ENCODE data around the gene ALK.

The ALK gene

DNA sequence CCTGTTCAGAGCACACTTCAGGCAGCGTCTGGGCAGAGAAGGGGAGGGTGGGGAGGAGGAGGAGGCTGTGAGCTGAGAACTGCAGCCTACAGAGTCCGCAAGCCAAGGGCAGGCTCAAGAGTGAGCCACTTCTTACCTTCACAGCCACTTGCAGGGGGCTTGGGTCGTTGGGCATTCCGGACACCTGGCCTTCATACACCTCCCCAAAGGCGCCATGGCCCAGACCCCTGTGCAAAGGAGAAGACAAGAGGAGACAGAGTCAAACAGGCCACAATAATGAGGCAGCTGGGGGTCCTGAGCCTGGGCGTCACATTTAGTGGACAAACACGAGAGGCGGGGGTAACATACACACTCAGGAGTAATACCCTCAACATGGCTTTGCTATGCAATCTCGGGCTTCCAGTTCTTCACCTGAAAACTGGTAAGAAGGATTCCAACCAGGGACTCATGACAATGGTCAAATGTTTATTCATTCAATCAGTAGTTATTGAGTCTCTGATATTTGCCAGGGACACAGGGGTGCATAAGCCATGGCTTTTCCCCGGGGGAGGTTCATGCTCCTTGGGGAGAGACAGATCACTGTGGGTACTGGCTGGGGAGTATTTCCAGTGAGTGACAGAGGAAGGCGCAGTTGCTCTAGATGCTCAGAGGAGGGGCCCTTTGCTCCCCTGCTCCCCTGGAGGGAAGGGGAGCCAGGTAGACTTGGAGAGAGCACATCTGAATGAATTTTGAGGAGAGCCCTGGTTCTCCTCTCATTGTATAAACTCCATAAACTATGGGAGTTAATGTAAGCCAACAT, 698.8 kb downstream of the ALK start:
- DNase-seq (ENCODE audit: low spot score): no peak

DNA sequence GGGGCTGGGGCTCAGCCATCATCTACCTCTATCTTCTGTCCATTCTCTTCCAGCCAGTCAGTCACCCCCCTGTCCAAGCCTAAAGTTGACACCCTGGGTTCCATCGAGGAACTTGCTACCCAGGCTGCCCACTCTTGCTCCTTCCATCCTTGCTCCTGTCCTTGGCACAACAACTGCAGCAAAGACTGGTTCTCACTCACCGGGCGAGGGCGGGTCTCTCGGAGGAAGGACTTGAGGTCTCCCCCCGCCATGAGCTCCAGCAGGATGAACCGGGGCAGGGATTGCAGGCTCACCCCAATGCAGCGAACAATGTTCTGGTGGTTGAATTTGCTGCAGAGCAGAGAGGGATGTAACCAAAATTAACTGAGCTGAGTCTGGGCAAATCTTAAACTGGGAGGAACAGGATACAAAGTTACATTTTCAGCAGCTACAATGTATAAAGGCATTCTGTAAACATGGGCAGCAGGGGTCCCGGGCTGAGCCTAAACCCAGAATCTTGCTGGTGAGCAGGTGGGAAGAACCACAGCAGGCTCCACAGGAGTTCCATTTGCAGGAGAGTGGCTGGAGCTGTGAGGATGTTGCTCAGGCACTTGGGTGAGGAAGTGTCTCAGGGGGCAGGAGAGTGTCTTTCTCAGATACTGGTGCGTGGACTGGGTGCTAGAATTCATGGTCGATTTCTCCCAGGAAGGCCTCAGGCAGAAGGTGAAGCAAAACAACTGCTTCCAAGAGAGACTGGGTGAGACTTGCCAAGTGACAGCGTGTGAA, 700.7 kb downstream of the ALK start:
- DNase-seq (ENCODE audit: low spot score): no peak

DNA sequence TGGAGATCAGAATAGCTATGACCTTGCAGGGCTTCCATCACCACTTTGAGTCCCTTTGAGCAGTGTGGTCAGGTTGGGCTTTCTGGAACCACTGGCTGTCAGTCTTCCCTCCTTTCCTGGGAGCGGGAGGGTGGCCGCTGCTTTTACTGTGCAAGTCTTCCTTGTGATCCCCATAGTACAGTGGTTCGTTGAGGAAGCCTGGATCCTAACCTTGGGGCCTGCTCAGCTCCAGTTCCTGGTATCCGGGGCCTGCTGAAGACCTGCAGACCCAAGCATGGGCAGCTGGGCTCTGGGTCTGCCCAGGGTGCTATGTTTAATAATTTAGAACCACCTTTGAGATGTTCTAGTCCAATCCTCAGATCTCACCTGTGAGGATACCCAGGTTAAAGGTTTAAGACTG, 702.0 kb downstream of the ALK start:
- DNase-seq (ENCODE audit: low spot score): no peak

DNA sequence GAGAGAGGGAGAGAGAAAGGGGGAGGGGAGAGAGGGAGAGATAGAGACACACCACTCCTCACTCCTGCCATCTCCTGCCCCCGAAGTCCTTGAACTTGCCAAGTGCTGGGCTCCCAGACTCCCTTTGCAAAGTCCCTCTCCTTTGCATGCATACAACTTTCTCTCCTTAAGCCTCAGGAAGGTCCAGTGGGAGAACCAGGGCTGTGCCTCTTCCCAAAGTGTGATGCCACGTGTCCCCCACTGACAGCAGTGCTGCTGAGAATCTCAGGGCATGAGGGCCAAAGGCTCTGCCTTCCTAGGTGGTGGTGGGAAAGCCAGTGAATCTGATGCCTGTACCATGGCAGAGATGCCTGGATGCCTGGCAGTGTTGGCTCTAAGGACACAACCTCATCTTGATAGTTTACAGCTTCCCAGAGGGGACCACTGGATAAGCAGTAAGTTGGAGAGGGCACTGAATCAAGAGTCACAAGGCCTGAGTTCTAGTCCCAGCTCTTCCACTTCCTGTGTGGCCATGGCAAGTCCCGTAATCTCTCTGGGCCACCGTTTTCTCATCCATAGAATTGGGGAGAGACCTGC, 702.7 kb downstream of the ALK start:
- DNase-seq (ENCODE audit: low spot score): no peak

DNA sequence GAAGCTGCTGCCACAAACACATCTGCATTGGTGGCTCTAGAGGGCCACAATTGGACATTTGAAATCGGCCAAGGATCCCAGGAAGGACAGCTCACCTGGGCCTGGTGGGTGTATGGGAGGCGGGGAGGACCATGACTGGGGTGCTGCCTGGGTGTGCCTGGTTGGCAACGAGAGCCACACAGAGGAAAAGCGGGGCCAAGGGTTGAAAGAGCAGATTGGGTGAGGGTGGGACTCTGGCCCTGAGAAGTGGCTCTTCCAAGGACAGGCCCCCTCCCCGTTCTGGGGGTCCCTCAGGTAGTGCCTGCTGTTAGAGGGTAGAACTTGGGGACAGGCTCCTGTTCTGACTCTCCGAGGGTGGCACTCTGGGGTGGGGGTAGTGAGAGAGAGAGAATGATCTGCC, 703.3 kb downstream of the ALK start:
- no peak for DNase-seq (ENCODE audit: low spot score)

DNA sequence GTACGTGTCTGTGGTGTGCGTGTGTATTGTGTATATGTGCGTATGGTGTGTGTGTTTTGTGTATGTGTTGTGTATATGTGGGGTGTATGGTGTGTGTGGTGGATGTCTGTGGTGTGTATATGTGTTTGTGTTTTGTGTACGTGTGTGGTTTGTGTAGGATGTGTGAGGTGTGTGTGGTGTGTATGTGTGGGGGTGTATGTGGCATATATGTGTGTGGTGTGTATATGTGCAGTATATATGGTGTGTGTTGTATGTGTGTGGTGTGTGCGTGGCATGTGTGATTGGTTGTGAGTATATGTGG, 704.8 kb downstream of the ALK start:
- no peak for DNase-seq (ENCODE audit: low spot score)

DNA sequence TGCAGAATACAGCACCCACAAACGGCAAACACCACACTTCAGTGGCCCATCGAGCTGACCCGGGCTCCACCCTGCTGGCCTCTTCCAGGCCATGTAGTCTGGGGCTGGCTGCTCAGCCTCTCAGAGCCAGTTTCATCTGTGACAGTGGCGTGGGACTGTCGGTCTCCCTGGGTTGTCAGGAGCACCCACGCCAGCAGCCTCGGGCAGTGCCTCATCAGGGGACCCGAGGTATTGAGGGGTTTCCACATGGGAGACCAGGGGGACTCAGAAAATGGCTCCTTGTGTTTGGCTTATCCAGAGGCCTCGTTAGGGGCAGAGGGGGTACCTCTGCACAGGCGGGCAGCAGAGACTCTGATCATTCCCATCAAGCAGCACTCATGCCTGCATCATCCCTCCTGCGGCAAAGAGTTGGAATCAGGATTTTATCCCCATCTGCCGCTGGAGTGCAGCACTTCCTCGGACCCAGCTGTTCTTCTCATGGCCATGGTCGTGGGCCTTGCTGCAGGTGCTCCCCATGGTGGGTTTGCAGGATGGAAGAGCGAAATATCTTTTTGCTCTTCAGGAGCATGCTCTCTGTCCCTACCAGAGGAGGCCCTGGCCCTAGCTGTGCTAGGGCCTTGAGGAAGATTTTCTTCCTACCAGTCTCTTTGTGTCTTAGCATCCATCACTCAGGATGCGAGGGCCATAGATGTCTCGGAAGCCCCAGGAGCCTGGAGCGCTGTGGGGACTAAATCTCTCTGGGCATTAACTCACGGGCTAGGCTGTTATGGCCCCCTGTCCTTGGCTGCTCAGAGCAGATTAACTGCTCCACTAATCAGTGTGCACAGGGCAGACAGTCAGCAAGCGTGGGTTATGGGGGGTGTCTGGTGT, 705.4 kb downstream of the ALK start:
- no peak for DNase-seq (ENCODE audit: low spot score)

DNA sequence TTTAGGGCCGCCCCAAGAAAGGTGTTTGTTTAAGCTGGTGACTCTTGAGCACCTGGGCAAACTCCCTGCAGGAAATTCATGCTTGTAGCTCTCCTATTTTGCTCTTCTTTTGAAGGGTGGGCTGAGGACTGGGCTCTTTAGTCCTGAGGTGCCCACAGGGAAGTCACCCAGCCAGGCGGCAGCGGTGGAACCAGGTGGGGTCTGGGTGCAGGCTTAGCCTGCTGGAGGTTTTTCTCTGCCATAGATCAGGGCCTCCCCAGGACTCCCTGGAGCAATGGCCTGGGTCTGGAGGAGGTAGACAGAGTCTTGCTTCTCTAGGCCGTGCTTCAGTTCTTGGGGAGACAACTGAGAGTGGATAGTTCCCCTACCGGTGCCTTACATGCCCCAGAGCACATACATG, 706.3 kb downstream of the ALK start:
- DNase-seq (ENCODE audit: low spot score): no peak

DNA sequence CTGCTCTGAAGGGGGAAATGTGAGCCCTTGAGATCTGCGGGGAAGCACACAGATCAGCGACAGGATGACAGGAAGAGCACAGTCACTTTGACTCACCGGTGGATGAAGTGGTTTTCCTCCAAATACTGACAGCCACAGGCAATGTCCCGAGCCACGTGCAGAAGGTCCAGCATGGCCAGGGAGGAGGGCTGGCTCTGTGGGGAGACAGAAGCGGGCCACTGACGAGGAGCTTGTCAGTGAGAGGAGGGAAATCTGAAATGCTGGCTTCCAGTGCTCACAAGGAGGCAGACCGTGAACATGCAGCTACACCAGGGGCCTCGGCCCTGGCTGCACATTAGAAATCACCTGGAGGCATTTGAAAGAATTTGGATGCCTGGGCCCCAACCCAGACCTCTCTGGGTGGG, 707.5 kb downstream of the ALK start:
- no peak for DNase-seq (ENCODE audit: low spot score)

DNA sequence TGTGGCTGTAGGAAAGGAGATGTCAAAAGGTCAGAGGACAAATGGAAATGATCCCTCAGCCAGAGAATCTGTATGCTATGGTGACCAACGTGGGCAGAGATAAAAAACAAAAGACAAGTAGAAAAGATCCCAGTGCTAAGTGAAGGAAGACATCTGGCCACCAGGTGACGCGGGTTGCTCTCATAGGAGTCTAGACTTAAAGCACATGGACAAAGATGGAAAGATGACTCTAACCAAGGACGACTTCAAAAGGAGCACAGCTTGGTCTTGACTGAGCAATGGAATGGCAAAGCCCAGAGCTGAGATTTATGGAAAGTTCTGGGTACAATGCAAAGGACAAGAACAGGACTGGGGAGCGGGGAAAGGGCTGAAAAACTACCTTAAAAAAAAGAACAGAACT, 709.4 kb downstream of the ALK start:
- no peak for DNase-seq (ENCODE audit: low spot score)

DNA sequence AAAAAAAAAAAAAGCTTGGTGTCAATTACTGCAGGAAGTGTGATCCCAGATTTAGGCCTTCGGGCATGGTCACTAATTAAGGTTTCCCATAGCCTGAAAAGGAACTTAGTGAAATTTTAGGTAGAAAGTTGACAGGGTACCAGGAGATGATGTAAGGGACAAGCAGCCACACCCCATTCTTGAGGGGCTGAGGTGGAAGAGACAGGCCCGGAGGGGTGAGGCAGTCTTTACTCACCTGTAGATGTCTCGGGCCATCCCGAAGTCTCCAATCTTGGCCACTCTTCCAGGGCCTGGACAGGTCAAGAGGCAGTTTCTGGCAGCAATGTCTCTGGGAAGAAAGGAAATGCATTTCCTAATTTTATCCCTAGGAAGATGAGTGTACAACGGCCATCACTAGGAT, 711.8 kb downstream of the ALK start:
- DNase-seq (ENCODE audit: low spot score): no peak

DNA sequence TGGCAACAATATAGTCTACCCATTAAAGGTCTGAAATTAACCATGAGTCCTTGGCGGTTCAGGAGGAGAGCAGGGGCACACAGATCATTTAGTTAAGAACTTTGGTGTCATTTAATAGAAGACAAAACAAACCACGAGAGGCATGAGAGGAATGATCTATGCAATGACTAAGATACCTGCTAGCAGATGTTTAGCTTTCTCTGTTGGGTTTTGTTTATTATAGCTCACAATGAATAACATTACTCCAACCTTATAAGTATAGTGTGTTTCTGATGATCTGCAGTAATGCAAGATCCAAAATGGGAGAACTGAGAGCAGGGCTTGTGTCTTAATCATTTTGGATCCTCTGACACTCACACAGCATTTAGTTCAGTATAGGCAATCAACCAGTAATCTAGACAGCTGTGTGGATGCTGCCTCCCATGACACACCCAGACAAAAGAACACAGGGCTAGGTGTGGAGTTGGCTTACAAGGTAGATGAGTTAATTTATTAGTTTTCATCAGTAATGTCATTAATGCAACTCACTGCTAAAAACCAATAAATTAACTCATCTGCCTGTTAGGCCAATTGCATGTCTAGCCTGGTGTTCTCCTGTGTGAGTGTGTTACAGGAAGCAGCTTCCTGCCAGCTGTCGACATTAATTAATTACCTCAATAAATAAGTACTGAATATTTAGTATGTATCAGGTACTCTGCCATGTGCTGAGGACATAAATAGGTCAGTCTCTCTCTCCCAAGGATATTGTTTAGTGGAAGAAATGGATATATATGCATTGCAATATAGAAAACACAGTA, 713.8 kb downstream of the ALK start:
- DNase-seq (ENCODE audit: low spot score): no peak

DNA sequence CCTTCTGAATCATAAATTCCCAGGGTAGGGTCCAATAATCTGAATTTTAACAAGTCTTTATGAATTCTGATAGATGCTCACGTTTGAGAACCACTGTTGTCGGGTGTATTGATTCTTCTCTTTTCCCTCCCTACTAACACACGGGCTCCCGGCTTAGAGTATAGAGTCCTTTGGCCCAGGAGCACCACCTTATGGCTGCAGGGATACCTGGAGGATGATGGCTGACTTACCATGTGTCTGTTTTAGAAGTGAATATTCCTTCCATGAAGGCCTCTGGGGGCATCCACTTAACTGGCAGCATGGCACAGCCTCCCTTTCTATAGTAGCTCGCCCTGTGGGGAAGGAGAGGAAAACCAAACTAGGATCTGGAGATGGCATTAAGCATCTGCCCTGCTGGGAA, 714.4 kb downstream of the ALK start:
- no peak for DNase-seq (ENCODE audit: low spot score)

DNA sequence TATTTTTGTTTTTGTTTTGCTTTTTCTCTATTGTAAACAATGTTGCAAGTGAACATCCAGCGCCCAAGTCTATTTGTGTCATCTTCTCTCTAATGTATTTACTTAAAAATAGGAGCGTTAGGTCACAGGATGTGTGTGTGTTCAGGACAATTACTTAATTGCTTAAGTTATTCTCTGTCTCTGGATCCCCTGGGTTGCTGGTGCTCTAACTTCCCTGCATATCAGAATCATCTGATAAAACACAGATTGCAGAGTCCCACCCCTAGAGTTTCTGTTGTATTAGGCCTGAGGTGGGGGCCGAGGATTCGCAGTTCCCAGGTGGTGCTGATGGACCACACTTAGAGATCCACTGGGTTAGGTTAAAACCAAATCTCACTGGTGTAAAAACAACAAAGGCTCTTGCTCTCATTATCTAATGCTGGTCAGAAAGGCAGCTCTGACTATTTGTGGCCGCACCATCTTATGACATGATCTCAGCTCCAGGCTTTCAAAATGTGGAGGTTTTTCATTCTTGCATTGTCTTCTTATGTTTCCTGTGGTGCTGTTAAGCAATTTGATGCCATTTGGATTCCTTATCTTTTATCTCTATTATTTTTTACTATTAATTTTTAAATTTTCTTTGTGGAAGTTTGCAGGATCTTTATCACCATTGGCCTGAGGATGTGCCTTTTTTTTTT, 718.4 kb downstream of the ALK start:
- no peak for DNase-seq (ENCODE audit: low spot score)

DNA sequence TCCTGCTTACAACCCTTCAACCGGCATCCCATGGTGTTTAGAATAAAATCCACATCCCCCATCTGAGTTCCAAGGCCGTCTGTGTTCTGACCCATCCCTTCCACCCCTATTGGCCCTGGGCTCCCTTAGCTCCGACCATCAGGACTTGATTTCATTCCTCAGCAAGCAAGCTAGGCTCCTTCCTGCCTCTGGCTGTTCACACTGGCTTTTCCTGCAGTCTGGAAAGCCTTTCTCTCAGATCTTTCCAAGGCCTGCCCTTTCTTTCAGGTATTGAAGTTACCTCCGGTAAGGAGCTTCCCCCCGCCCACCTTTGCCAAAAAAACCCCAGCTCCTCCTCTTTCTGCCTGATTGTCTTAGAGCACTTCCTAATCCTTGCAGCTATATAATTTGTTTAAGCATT, 719.4 kb downstream of the ALK start:
- DNase-seq (ENCODE audit: low spot score): no peak

DNA sequence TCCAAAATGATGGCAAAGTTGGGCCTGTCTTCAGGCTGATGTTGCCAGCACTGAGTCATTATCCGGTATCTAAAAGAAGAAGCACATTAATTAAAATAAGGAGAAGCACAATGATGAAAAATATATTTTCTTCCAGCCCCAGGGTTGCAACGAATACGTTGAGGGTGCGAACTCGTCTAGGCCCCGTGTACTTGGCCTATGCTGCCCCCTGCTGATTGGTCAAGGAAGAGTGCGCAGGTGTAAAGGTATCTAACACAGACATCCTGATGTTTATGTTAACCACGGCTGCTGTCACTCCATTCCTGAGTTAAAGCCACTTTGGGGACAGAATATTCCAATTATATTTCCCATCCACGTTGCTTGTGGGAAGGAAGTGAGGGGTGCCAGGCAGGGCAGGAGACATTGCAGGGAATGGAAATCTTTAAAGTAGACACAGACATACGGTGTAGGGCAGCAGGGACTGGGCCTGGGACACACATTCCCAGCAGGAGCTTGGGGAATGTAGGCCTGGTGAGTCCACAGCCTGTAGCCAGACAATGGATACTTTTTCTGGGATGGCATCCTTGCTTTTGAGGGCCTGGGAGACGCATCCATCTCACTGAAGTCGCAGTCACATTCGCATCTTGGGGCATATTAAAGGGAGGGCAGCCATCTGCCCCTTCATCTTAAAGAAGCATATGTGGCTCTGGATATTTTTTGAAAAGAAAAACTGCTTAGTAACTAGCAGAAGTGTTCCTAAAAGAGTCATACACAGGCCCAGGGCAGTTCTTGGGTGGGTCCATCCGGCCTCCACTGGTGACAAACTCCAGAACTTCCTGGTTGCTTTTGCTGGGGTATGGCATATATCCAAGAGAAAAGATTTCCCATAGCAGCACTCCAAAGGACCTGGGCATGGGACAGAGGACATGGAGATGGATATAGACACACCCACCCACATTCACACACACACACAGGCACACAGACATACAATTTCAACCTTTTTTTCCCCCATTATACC, 724.3 kb downstream of the ALK start:
- DNase-seq (ENCODE audit: low spot score): peak; percentile 75

DNA sequence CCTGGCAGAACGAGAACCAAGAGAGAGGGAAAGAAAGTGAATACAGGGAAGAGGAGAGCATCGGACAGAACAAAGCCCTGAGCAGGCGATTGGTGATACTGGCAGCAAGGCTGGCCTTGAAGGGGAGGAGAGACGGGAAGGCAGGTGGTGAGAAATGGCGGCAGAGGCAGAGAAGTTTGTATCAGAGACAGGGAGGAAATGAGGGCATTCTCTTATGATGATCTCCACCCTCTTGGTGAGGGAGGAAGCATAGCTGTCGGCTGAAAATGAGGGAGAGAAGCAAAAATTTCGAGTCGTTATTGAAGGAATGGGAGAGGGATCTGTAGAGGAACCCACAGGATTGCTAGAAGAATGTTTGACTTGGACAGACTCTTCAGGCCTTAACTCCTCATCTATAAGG, 725.6 kb downstream of the ALK start:
- DNase-seq (ENCODE audit: low spot score): no peak

DNA sequence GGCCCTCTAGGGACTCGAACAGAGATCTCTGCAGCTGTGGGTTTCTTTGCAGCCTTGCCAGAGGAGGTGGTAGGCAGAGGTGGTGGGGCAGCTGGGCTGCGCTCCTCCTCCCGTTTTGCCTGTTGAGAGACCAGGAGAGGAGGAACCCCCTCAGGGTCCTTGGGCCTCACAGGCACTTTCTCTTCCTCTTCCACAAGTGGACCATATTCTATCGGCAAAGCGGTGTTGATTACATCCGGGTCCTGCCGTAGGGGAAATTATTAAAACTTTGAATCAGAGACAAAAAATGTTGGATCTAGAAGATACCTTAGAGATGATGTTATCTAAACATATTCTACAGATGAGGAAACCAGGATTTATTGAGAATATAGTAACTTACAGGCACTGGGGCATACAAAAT, 727.7 kb downstream of the ALK start:
- DNase-seq (ENCODE audit: low spot score): no peak

DNA sequence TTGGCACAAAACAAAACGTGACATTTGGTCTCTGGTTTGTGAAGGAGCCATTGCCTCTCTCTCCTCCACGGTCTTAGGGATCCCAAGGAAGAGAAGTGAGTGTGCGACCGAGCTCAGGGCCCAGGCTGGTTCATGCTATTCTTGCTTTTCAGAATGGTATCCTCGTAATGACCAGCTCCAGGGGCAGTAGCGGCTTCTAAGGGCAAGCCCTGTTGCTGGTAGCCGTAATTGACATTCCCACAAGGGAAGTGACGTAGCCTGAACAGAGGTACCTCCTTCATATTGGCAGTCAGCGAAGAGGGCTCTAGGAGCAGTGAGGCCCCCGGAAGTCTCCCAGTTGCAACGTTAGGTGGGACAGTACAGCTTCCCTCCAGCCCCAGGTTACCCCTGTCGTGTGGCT, 728.3 kb downstream of the ALK start:
- DNase-seq (ENCODE audit: low spot score): no peak

DNA sequence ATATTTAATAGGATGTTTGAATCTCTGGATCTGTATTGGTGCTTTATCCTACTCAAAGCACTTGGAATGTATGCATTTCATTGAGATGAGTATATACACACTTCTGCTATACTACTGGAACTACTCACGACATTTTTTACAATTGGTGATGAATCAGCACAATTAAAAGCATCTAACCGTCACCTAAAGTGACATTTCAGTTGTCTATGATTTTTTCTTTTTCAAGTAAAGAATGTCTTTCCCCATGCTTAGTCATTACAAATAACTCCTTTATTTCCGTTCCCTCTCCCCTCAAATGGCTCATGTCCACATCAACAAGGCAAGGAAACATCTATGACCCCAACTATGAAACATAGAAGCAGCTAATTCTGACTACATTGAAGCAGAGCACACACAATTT, 728.9 kb downstream of the ALK start:
- no peak for DNase-seq (ENCODE audit: low spot score)
